Activated CD8-positive, alpha-beta memory T cell treated with anti-CD3 and anti-CD28 coated beads, Interleukin-2, amount 50 U/mL, for 48 hours (primary cell): ENCODE data around the gene E2F1.

Experiments
- DNase-seq: peaks from one replicate; pipeline ENCODE4 v3.0.0-alpha.2; 2020

E2F1 gene

GRCh38 chr20:33630507-33630906, 55.7 kb downstream of the E2F1 start:
- no peak for DNase-seq

- DNase-seq = no peak
These were observed 56.2 kb downstream of the E2F1 start for GRCh38 chr20:33629979-33630378.

- DNase-seq = no peak
These were observed 56.7 kb downstream of the E2F1 start for GRCh38 chr20:33629533-33629932.

GRCh38 chr20:33627577-33628216, 58.5 kb downstream of the E2F1 start:
- no peak for DNase-seq

GRCh38 chr20:33626190-33626589, 60.0 kb downstream of the E2F1 start:
- DNase-seq = no peak
